Measurements from ENCODE around the gene ABCC11.

DNA sequence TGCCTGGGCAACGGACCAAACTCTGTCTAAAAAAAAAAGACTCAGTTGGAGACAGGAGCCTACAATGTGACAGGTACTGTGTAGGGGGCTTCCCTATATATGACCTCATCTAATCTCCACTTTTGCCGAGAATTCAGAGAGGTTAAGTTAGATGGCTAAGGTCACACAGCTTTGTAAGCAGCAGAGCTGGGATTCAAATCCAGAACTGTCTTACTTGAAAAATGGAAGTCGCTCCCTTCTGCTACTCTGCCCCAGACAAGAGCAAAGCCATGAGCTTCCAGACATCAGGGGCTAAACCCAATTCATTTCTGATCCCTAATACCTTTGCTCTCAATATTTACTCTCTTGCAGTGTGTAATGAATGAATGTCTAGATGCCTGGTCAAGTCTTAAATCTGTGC is 50.0 kb downstream of the ABCC11 start:
- TF ChIP-seq POLR2A (IDR thresholded peaks at IDR 0.05) (no peak), CTCF (IDR thresholded peaks at IDR 0.05) (no peak)

Measured in right lobe of liver (tissue), 4 donors.